Measurements from ENCODE around the gene CPS1.

Gene CPS1

DNA sequence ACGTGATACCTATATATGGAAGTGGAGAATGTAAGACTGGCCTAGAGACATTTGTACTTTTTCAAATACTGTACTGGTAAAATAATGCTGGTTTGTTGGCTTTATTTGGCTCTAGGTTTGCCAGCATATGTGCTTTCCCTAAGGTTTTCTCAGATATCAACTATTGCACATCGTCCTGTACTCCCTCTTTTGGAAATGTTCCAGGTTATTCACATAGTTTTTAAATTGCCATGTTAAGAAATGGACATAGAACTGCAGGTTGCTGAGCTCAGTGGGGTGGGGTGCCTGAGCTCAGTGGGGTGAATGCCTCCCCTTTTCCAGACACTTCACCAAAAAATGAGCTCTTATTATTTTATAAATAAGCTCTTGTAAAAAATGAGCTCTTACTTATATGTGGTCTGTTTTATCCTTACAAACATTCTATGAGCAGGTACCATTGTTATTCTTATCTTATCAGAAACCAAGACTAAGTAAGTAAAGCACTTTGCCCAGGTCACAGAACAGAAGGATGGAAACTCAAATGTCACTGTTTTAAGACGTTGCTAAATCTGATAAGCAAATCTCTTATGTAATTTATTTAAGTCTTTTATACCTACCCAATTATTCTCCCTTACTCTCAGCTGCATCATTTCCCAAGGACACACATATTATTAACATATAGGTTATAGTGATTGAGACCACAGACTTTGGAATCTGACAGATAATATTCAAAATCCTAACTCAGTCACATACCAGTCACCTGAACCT lies 99.0 kb downstream of the CPS1 start:
- no peaks in the 10 kb centered on the region for H3K9me3 ChIP-seq (ENCODE audit: insufficient read depth, low read length, severe bottlenecking)
- no peak overlapping the region for H2AFZ ChIP-seq (ENCODE audit: low read depth, low read length)
- DNase-seq (no peak), ATAC-seq (ENCODE audit: insufficient read depth, low read depth) (no peak)
- no peaks in the 10 kb centered on the region for H3K27me3 ChIP-seq (ENCODE audit: insufficient read depth, low read length, poor library complexity)
- H3K27ac ChIP-seq (ENCODE audit: low read length): no peak overlapping the region
- H3K4me2 ChIP-seq (ENCODE audit: insufficient read depth, low read length): no peak overlapping the region
- no peak overlapping the region for H3K9ac ChIP-seq (ENCODE audit: low read depth, low read length)
- no peak overlapping the region for H3K4me3 ChIP-seq (ENCODE audit: low read depth in 1 of 2, low read length in 2 of 2)
- no peaks in the 10 kb centered on the region for H4K20me1 ChIP-seq (ENCODE audit: insufficient read depth, low read length)
- H3K36me3 ChIP-seq (ENCODE audit: insufficient read depth, low read length): no peaks in the 10 kb centered on the region
- H3K79me2 ChIP-seq (ENCODE audit: insufficient read depth, low read length): no peaks in the 10 kb centered on the region
- TF ChIP-seq CTCF (IDR thresholded peaks at IDR 0.05; ENCODE audit: borderline replicate concordance, extremely low read depth, low read length, poor library complexity, severe bottlenecking) (no peak), EZH2 (IDR thresholded peaks at IDR 0.05; ENCODE audit: borderline replicate concordance, low read depth, low read length, severe bottlenecking) (no peak)
- no peaks in the 10 kb centered on the region for H3K4me1 ChIP-seq (ENCODE audit: insufficient read depth, low read length)

DNA sequence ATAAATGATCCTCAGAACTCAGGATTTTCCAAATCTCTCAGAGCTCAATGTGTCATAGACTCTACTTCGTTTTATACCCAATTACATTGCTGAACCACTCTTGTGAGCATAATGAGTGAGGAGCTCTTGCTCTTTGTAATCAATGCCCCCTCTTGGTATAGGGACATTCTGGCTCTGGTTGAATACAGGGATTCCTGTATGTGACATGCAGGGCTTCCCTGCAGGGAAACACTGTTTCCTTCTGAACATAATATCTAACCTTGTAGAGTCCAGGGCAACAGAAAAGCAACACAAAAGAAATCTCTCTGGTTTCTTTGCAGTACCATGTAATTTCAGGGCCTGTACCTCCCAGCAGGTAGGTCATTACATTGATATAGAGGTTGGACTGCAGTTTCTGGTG lies 101.5 kb downstream of the CPS1 start:
- no peak overlapping the region for H3K4me3 ChIP-seq (ENCODE audit: low read depth in 1 of 2, low read length in 2 of 2)
- TF ChIP-seq EZH2 (IDR thresholded peaks at IDR 0.05; ENCODE audit: borderline replicate concordance, low read depth, low read length, severe bottlenecking): no peak
- TF ChIP-seq CTCF (IDR thresholded peaks at IDR 0.05; ENCODE audit: borderline replicate concordance, extremely low read depth, low read length, poor library complexity, severe bottlenecking): no peak
- no peaks in the 10 kb centered on the region for H4K20me1 ChIP-seq (ENCODE audit: insufficient read depth, low read length)
- ATAC-seq (ENCODE audit: insufficient read depth, low read depth) (no peak), DNase-seq (no peak)
- no peak overlapping the region for H3K27ac ChIP-seq (ENCODE audit: low read length)
- H2AFZ ChIP-seq (ENCODE audit: low read depth, low read length): no peak overlapping the region
- H3K4me2 ChIP-seq (ENCODE audit: insufficient read depth, low read length): no peak overlapping the region
- H3K36me3 ChIP-seq (ENCODE audit: insufficient read depth, low read length): no peaks in the 10 kb centered on the region
- no peaks in the 10 kb centered on the region for H3K4me1 ChIP-seq (ENCODE audit: insufficient read depth, low read length)
- no peak overlapping the region for H3K9ac ChIP-seq (ENCODE audit: low read depth, low read length)
- no peaks in the 10 kb centered on the region for H3K79me2 ChIP-seq (ENCODE audit: insufficient read depth, low read length)
- H3K27me3 ChIP-seq (ENCODE audit: insufficient read depth, low read length, poor library complexity): no peaks in the 10 kb centered on the region
- no peaks in the 10 kb centered on the region for H3K9me3 ChIP-seq (ENCODE audit: insufficient read depth, low read length, severe bottlenecking)

- DNase-seq (no peak), ATAC-seq (ENCODE audit: insufficient read depth, low read depth) (no peak)
- no peak overlapping the region for H3K4me2 ChIP-seq (ENCODE audit: insufficient read depth, low read length)
- no peaks in the 10 kb centered on the region for H3K36me3 ChIP-seq (ENCODE audit: insufficient read depth, low read length)
- H3K9ac ChIP-seq (ENCODE audit: low read depth, low read length): no peak overlapping the region
- H3K9me3 ChIP-seq (ENCODE audit: insufficient read depth, low read length, severe bottlenecking): no peaks in the 10 kb centered on the region
- no peak overlapping the region for H2AFZ ChIP-seq (ENCODE audit: low read depth, low read length)
- no peaks in the 10 kb centered on the region for H3K4me1 ChIP-seq (ENCODE audit: insufficient read depth, low read length)
- no peak for TF ChIP-seq EZH2 (IDR thresholded peaks at IDR 0.05; ENCODE audit: borderline replicate concordance, low read depth, low read length, severe bottlenecking)
- TF ChIP-seq CTCF (IDR thresholded peaks at IDR 0.05; ENCODE audit: borderline replicate concordance, extremely low read depth, low read length, poor library complexity, severe bottlenecking): no peak
- no peaks in the 10 kb centered on the region for H3K27me3 ChIP-seq (ENCODE audit: insufficient read depth, low read length, poor library complexity)
- no peaks in the 10 kb centered on the region for H4K20me1 ChIP-seq (ENCODE audit: insufficient read depth, low read length)
- H3K27ac ChIP-seq (ENCODE audit: low read length): no peak overlapping the region
- H3K4me3 ChIP-seq (ENCODE audit: low read depth in 1 of 2, low read length in 2 of 2): no peak overlapping the region
- H3K79me2 ChIP-seq (ENCODE audit: insufficient read depth, low read length): no peaks in the 10 kb centered on the region
Measured at GRCh38 chr2:210660751-210661150, 104.4 kb downstream of the CPS1 start.

Data from DND-41 (cell line).